Limb (tissue), 2 donors: ENCODE data around the gene KCNH6.

Experiments used
- DNase-seq, 2 donors: peaks; one replicate each; pipeline ENCODE4 v3.0.0-alpha.2; 2016; ENCODE audit errors: extremely low spot score in 2 of 2

The KCNH6 gene, protein sequence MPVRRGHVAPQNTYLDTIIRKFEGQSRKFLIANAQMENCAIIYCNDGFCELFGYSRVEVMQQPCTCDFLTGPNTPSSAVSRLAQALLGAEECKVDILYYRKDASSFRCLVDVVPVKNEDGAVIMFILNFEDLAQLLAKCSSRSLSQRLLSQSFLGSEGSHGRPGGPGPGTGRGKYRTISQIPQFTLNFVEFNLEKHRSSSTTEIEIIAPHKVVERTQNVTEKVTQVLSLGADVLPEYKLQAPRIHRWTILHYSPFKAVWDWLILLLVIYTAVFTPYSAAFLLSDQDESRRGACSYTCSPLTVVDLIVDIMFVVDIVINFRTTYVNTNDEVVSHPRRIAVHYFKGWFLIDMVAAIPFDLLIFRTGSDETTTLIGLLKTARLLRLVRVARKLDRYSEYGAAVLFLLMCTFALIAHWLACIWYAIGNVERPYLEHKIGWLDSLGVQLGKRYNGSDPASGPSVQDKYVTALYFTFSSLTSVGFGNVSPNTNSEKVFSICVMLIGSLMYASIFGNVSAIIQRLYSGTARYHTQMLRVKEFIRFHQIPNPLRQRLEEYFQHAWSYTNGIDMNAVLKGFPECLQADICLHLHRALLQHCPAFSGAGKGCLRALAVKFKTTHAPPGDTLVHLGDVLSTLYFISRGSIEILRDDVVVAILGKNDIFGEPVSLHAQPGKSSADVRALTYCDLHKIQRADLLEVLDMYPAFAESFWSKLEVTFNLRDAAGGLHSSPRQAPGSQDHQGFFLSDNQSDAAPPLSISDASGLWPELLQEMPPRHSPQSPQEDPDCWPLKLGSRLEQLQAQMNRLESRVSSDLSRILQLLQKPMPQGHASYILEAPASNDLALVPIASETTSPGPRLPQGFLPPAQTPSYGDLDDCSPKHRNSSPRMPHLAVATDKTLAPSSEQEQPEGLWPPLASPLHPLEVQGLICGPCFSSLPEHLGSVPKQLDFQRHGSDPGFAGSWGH

GRCh38 chr17:63523253-63523855 is at the start of gene KCNH6:
Gene KCNH6 (plus strand): TSS chr17:63523358. CDS start chr17:63523414, 56 bp downstream.
- no peak for DNase-seq

DNA sequence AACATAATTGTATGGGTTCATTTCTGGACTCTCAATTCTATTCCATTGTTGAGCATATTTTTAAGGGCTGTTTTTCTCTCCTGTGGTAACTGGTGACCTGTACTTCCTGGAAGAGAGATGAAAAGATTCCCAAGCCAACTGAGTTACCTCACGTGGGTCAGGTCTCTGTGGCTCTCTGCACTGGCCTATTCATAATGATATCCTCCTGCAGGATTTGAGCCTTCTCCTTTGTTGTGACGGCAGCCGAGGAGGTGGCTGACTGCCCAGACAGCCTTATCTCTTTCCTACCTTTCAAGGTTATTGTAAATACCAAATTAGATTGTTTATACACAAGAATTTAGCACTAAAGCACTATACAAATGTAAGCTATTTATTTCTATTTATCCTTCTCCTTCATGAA is 49.0 kb upstream of the KCNH6 start:
- DNase-seq, result no peak

DNA sequence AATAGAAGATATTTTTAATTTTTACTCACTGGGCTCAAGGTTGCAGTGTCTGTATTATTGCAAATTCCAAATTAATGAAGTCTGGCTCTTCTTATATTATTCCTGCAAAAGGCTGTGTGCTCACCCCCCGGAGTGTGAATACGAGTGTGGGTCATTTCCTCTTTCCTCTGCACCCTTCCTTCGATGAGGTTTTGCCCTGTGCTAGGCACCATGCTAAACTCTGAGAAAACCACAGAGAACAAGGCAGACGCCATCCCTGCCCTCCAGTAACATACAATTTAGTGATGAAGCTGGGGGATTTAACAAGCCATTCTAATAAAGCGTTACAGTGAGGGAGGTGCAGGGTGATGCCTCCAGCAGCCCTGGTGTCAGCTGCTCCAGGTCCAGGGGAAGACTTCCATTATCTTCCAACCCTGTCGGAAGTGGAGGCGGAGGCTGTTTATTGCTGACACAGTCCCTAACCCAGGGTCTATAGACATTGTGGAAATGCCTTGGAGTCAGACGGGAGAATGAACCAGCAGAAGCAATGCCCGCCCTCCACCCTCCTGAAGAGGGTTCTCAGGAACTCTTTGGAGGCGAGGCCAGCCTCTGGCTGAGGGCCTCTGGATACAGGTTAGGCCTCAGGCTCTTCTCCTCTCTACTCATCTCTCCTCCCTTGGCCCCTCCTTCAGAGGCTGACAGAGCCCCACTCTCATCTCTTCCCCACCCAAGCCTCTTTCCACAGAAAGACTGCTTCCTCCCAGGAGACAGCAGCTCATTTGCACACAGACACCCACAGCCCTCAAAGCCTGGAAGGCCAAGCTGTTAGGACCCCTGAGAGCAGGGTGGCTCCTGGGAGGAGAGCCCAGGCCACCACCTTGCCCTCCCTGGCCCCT is 48.3 kb upstream of the KCNH6 start:
- no peak for DNase-seq

DNA sequence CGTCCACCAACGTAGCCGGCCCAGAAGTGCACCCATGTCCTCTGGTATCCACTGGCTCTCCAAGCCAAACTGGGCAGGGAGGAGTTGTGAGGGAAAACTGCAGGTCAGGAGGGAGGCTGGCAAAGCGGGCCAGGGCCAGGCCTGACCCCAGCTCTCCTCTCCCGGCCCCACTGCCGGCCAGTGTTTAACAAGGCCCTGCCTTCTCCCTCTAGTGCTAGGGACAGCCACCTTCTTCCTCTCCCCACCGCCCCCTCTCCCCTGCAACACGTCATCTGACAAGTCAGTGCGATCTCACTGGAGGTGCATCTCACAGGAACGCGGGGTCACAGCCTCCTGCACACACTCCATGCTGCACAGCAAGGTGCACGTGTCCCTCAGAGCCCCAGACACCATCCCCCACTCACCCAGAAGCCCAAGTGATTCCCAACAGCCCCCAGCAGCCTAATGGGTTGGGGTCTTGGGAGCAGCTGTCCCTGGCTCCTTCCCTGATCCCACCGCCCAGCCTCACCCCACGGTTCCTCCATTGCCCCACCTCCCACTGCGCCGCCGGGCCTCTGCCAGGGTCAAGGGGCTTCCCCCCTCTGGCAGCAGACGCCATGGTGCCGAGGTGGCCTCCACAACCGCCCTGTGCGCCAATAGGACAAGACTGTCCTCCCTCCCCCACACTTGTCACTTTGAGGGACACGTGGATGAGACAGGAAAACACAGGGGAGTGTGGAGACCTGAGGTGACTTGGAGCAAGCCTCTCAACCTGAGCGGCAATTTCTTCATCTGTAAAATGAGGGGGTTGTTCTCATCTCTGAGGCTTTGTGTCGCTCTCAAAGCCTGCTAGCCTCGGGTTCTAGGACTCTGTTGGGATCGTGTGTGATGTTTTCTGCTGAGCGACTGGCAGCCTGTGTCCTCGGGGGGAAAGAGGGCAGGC is 47.4 kb upstream of the KCNH6 start:
- DNase-seq, result peak in 1 of 2 donors; percentile 23

DNA sequence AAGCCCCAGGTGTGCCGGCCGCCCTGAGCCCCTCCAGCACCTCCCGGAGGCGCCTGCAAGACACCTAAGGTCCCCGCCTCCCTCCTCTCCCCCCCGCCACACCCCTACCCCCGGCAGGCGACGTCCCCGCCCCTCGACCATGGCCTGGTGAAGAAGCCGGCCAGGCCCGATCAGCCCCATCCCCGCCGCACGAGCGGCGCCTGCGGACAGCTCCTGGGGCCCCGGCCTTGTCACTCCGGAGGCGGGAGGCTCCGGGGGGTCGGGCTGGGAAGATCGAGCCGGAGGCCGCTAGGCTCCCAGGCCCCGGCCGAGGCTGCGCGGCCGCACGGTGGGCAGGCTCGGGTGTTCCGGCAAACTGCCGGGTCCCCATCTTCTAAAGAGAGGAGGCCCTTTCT is 46.7 kb upstream of the KCNH6 start:
- peak in 1 of 2 donors; percentile 50 for DNase-seq

- DNase-seq, result peak; percentile 21 to 65
Observed at GRCh38 chr17:63476854-63477479, 46.2 kb upstream of the KCNH6 start, which contains the start of gene ACE. Gene ACE (plus strand): TSS chr17:63477061. CDS start chr17:63477095, 34 bp downstream.

GRCh38 chr17:63477480-63478440 is 45.4 kb upstream of the KCNH6 start:
- no peak for DNase-seq

GRCh38 chr17:63478814-63479494 is 44.2 kb upstream of the KCNH6 start:
- peak; percentile 46 to 68 for DNase-seq

GRCh38 chr17:63479495-63480184 is 43.5 kb upstream of the KCNH6 start:
- no peak for DNase-seq

DNA sequence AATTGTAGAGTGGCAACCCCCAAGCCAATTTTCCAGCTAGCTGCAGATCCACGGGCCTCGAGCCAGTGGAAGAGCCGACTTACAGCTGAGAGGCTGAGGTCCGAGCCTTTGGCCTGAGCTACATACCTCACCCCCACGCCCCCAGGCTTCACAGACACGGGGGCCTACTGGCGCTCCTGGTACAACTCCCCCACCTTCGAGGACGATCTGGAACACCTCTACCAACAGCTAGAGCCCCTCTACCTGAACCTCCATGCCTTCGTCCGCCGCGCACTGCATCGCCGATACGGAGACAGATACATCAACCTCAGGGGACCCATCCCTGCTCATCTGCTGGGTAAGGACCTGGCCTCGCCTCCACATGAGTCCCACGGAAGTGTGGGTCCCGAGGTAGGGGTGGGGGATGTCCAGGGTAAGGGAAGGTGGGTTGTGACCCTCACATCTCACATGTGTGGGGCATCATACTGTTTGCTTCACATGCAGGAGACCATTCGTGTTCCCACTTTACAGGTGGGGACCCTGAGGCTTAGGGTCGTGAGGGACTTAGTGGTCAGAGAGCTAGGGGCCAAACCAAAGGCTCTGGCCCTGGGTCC is 42.9 kb upstream of the KCNH6 start:
- no peak for DNase-seq

GRCh38 chr17:63480826-63481487 is 42.2 kb upstream of the KCNH6 start:
- DNase-seq, result no peak

- no peak for DNase-seq
Observed at GRCh38 chr17:63481488-63481870, 41.7 kb upstream of the KCNH6 start.

DNA sequence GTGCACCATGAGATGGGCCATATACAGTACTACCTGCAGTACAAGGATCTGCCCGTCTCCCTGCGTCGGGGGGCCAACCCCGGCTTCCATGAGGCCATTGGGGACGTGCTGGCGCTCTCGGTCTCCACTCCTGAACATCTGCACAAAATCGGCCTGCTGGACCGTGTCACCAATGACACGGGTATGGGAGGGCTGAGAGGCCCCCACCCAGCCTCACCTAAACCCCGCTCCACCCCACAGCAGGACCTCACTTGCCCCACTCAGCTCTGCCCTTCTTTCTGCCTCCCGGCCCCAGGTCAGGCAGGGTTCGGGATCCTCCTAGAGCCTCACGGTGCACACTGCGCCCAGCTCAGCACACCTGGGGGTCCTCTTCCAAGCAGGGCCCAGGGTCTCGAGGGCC is 40.6 kb upstream of the KCNH6 start:
- DNase-seq, result no peak

DNA sequence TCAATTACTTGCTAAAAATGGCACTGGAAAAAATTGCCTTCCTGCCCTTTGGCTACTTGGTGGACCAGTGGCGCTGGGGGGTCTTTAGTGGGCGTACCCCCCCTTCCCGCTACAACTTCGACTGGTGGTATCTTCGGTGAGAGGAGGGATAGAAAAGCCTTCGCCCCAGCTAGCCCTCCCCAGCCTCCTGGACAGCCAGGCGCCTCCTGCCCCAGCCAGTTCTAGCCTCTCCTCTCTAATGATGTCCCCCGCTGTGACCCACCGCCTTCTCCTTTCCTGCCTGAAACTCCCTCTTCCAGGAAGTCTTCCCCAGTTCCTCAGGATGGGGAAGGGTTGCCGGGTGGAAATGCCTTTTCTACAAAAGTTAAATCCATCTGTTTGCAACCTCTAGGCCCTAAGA is 40.1 kb upstream of the KCNH6 start:
- DNase-seq, result no peak

- no peak for DNase-seq
Observed at GRCh38 chr17:63483655-63484575, 39.2 kb upstream of the KCNH6 start.
